H1 (cell line): ENCODE data around the gene TEAD1. TPM values are rescaled to one million over a fixed set of nuclear protein-coding genes. Genes with fewer than 3 reads are reported as not detected.
A peak's percentile ranks its signal among the peaks of the same experiment; 100 is the strongest.

ENCODE experiments used
- CTCF ChIA-PET: fragments of 300-600 bp; sonication (Branson Sonifier 250); formaldehyde crosslinking; loops from one replicate; lab custom pipeline; 2021; ENCODE audit not compliant: partially characterized antibody; lab: Charles Lee
- POLR2A ChIA-PET: fragments of 300-600 bp; sonication (Branson Sonifier 250); formaldehyde crosslinking; loops from one replicate; lab custom pipeline; 2021; ENCODE audit warnings: inconsistent platforms; ENCODE audit not compliant: partially characterized antibody; lab: Charles Lee
- DNase-seq, 2 experiments: peaks; one replicate each; pipeline versions ENCODE4 v3.0.0 to v3.0.0-alpha.2; 2010 to 2022; ENCODE audit warnings: low spot score in 2 of 2, low read depth in 1 of 2, mixed read lengths in 1 of 2
- FAIRE-seq: peaks from 2 replicates; lab custom pipeline; 2011; peaks lifted over from hg19 to GRCh38; lab: Jason Lieb, UNC
- H2AFZ ChIP-seq: 2 replicates; pipeline ENCODE4 v1.8.1; 2012; ENCODE audit warnings: low read length, inconsistent platforms
- H2AK5ac ChIP-seq: 2 replicates; pipeline ENCODE4 v1.6.1; 2013; ENCODE audit warnings: low read depth, low read length
- H2BK120ac ChIP-seq: replicated peaks from 2 replicates; pipeline ENCODE3; 2013; ENCODE audit warnings: low read depth, low read length, inconsistent platforms
- H2BK12ac ChIP-seq: 2 replicates; pipeline ENCODE4 v1.6.1; 2013; ENCODE audit warnings: low read depth, low read length
- H2BK15ac ChIP-seq: 2 replicates; pipeline ENCODE4 v1.6.1; 2013; ENCODE audit warnings: low read length
- H2BK20ac ChIP-seq: 2 replicates; pipeline ENCODE4 v1.6.1; 2013; ENCODE audit warnings: low read length
- H2BK5ac ChIP-seq: 2 replicates; pipeline ENCODE4 v1.6.1; 2013; ENCODE audit warnings: low read depth, low read length
- H3K14ac ChIP-seq: 2 replicates; pipeline ENCODE4 v1.6.1; 2013; ENCODE audit warnings: inconsistent platforms; ENCODE audit not compliant: insufficient read length
- H3K18ac ChIP-seq: 2 replicates; pipeline ENCODE4 v1.6.1; 2013; ENCODE audit warnings: low read length; ENCODE audit errors: extremely low read depth
- H3K23ac ChIP-seq: 2 replicates; pipeline ENCODE4 v1.6.1; 2013; ENCODE audit warnings: inconsistent platforms; ENCODE audit not compliant: insufficient read length
- H3K23me2 ChIP-seq: 2 replicates; pipeline ENCODE4 v1.6.1; 2013; ENCODE audit warnings: low read depth, low read length
- H3K27ac ChIP-seq: 2 replicates; pipeline ENCODE4 v1.6.1; 2011; ENCODE audit warnings: low read depth, low read length, inconsistent platforms
- H3K27me3 ChIP-seq, 4 experiments: replicated peaks in 1 of 4; 1 replicate in 1 of 4; 2 replicates in 3 of 4; pipeline versions ENCODE4 v1.6.1 to v1.8.1; 2011 to 2013; ENCODE audit warnings: low read length in 3 of 4, mild to moderate bottlenecking in 3 of 4, inconsistent platforms in 2 of 4, mixed read lengths in 2 of 4, moderate library complexity in 1 of 4; ENCODE audit not compliant: control insufficient read depth in 3 of 4, insufficient read depth in 3 of 4; ENCODE audit errors: extremely low read depth in 1 of 4
- H3K36me3 ChIP-seq, 4 experiments: 2 replicates each; pipeline versions ENCODE4 v1.6.1 to v1.8.1; 2011 to 2013; ENCODE audit warnings: mild to moderate bottlenecking in 4 of 4, low read length in 3 of 4, moderate library complexity in 2 of 4, control low read depth in 1 of 4, inconsistent platforms in 1 of 4; ENCODE audit not compliant: insufficient read depth in 4 of 4, control insufficient read depth in 2 of 4
- H3K4ac ChIP-seq: replicated peaks from 2 replicates; pipeline ENCODE3; 2013; ENCODE audit warnings: low read length, low read depth, mixed read lengths, inconsistent platforms; ENCODE audit not compliant: insufficient read length
- H3K4me1 ChIP-seq, 4 experiments: replicated peaks in 1 of 4; 1 replicate in 1 of 4; 2 replicates in 3 of 4; pipeline versions ENCODE4 v1.6.1 to v1.8.1; 2011 to 2013; ENCODE audit warnings: low read length in 3 of 4, inconsistent platforms in 2 of 4, mixed read lengths in 1 of 4; ENCODE audit not compliant: insufficient read depth in 4 of 4, control insufficient read depth in 3 of 4
- H3K4me2 ChIP-seq, 2 experiments: 2 replicates each; pipeline versions ENCODE4 v1.6.1 to v1.8.1; 2011 to 2013; ENCODE audit warnings: low read depth in 2 of 2, low read length in 2 of 2, control low read depth in 1 of 2, inconsistent platforms in 1 of 2, mild to moderate bottlenecking in 1 of 2; ENCODE audit not compliant: insufficient read depth in 1 of 2
- H3K4me3 ChIP-seq, 4 experiments: fragments of 200-600, 300-600 bp in 1 of 4; sonication (generic), shearing (Covaris generic), sonication (Bioruptor Twin) in 1 of 4; 2 replicates each; pipeline versions ENCODE4 v1.5.1 to v1.8.1; 2011 to 2016; ENCODE audit warnings: low read length in 4 of 4, low read depth in 3 of 4, control low read depth in 2 of 4, inconsistent platforms in 2 of 4, mild to moderate bottlenecking in 2 of 4, mixed read lengths in 1 of 4, moderate library complexity in 1 of 4; ENCODE audit not compliant: insufficient read depth in 2 of 4; ENCODE audit errors: extremely low read depth in 1 of 4
- H3K56ac ChIP-seq: replicated peaks from 2 replicates; pipeline ENCODE3; 2013; ENCODE audit warnings: low read depth, mild to moderate bottlenecking, mixed read lengths, low read length, inconsistent platforms; ENCODE audit not compliant: insufficient read length
- H3K79me1 ChIP-seq: 2 replicates; pipeline ENCODE4 v1.6.1; 2013; ENCODE audit warnings: low read depth, low read length, control low read depth
- H3K79me2 ChIP-seq, 2 experiments: 2 replicates each; pipeline versions ENCODE4 v1.6.1 to v1.8.1; 2012 to 2013; ENCODE audit warnings: low read length in 2 of 2, mild to moderate bottlenecking in 2 of 2, inconsistent platforms in 1 of 2; ENCODE audit not compliant: insufficient read depth in 2 of 2, control insufficient read depth in 1 of 2
- H3K9ac ChIP-seq, 4 experiments: replicated peaks in 1 of 4; 1 replicate in 1 of 4; 2 replicates in 3 of 4; pipeline versions ENCODE4 v1.6.1 to v1.8.1; 2011 to 2013; ENCODE audit warnings: low read depth in 3 of 4, low read length in 3 of 4, control low read depth in 2 of 4, mild to moderate bottlenecking in 2 of 4, moderate library complexity in 2 of 4, inconsistent platforms in 1 of 4; ENCODE audit errors: extremely low read depth in 1 of 4
- H3K9me3 ChIP-seq, 2 experiments: 2 replicates each; pipeline versions ENCODE4 v1.6.1 to v1.8.1; 2012 to 2013; ENCODE audit warnings: mild to moderate bottlenecking in 2 of 2, moderate library complexity in 2 of 2, control low read depth in 1 of 2, inconsistent platforms in 1 of 2, low read depth in 1 of 2, low read length in 1 of 2, mixed read lengths in 1 of 2; ENCODE audit not compliant: insufficient read depth in 2 of 2
- H4K20me1 ChIP-seq, 2 experiments: replicated peaks in 1 of 2; 2 replicates each; pipeline versions ENCODE3 to v1.8.1; 2011 to 2013; ENCODE audit warnings: inconsistent platforms in 2 of 2, low read length in 2 of 2, mild to moderate bottlenecking in 1 of 2; ENCODE audit not compliant: insufficient read depth in 2 of 2, control insufficient read depth in 1 of 2
- H4K5ac ChIP-seq: 2 replicates; pipeline ENCODE4 v1.6.1; 2013; ENCODE audit warnings: low read length, low read depth, mixed read lengths, inconsistent platforms; ENCODE audit not compliant: insufficient read length
- H4K8ac ChIP-seq: 2 replicates; pipeline ENCODE4 v1.8.0; 2013; ENCODE audit warnings: mild to moderate bottlenecking, moderate library complexity, low read length, inconsistent platforms; ENCODE audit not compliant: insufficient read depth; ENCODE audit errors: extremely low read depth
- H4K91ac ChIP-seq: replicated peaks from 2 replicates; pipeline ENCODE3; 2013; ENCODE audit warnings: low read length, mixed read lengths, inconsistent platforms; ENCODE audit not compliant: insufficient read length
- ASH2L ChIP-seq: fragments of 200-600, 300-600 bp; sonication (generic); IDR thresholded peaks from one replicate; pipeline ENCODE4 v1.7.1; 2017; ENCODE audit warnings: low read length
- BACH1 ChIP-seq: IDR thresholded peaks from 2 replicates; pipeline ENCODE4 v1.6.1; 2012; ENCODE audit warnings: low read length, improper control_type of control experiment
- E2F6 ChIP-seq: IDR thresholded peaks from 2 replicates; pipeline ENCODE4 v1.6.1; 2012; ENCODE audit warnings: inconsistent platforms
- HDAC2 ChIP-seq, 2 experiments: fragments of 300-600 bp in 1 of 2; sonication (generic) in 1 of 2; IDR thresholded peaks; 2 replicates each; pipeline ENCODE4 v1.6.1; 2011 to 2012; ENCODE audit warnings: low read depth in 2 of 2, low read length in 2 of 2, mild to moderate bottlenecking in 2 of 2, moderate library complexity in 2 of 2, borderline replicate concordance in 1 of 2, inconsistent platforms in 1 of 2
- KDM5A ChIP-seq: fragments of 200-600 bp; IDR thresholded peaks from 2 replicates; pipeline ENCODE4 v1.7.1; 2012; ENCODE audit warnings: mild to moderate bottlenecking, low read length, inconsistent platforms, mixed read lengths
- PHF8 ChIP-seq: fragments of 200-600 bp; sonication (generic); conservative IDR thresholded peaks from 2 replicates; pipeline ENCODE4 v1.7.1; 2012; ENCODE audit warnings: low read depth, mild to moderate bottlenecking, inconsistent platforms, low read length, moderate library complexity
- SIRT6 ChIP-seq: IDR thresholded peaks from one replicate; pipeline ENCODE4 v1.7.1; 2012; ENCODE audit warnings: low read length, inconsistent platforms
- SIX5 ChIP-seq: IDR thresholded peaks from 2 replicates; pipeline ENCODE4 v1.6.1; 2011; ENCODE audit warnings: mild to moderate bottlenecking, low read depth, low read length
- TBP ChIP-seq: IDR thresholded peaks from 2 replicates; pipeline ENCODE4 v1.6.1; 2011; ENCODE audit warnings: low read depth, low read length, improper control_type of control experiment
- WGBS, 2 experiments: shearing (Covaris generic) in 1 of 2; methylation state at CpG; one replicate each; pipeline versions ENCODE4 v1.1.6 to v1.1.7; 2013 to 2015; ENCODE audit warnings: low lambda C conversion rate in 2 of 2, mixed read lengths in 2 of 2, inconsistent platforms in 1 of 2, low coverage in 1 of 2, missing lambda C conversion rate in 1 of 2; ENCODE audit not compliant: insufficient replicate concordance in 2 of 2, insufficient coverage in 1 of 2, insufficient read length in 1 of 2; ENCODE audit errors: extremely low coverage in 1 of 2, missing lambda C conversion rate in 1 of 2; 5-methylcytosine and 5-hydroxymethylcytosine counted together
- polyA plus RNA-seq, 7 experiments: library from polyadenylated mRNA; depleted of rRNA in 3 of 7; stranded (reverse) in 5 of 7; unstranded in 2 of 7; fragments of >200 nt in 5 of 7; fragments of 200-250 nt in 2 of 7; gene quantifications; 1 replicate in 5 of 7; 2 replicates in 1 of 7; 4 replicates in 1 of 7; pipeline versions ENCODE4 v1.2.1 to v1.2.3, GENCODE V29; 2011 to 2013; ENCODE audit warnings: missing spikeins in 2 of 7, mixed read lengths in 2 of 7
- total RNA-seq: library from RNA; stranded (reverse); fragmentation: NEBNext Ultra II Directional; extraction: Animal tissue kit (Norgen Biotek cat#: 25700); gene quantifications from 2 replicates; pipeline ENCODE4 v1.2.1, GENCODE V29; 2021

The TEAD1 gene
- total and polyA plus RNA-seq, 2 of the 8 experiments (the other 6 are each of a cell fraction or from before 2014, with no cell fraction given): 15.6 to 67.4 TPM

GRCh38 chr11:12893787-12894672, 219.8 kb downstream of the TEAD1 start:
- Histone ChIP-seq H3K9me3 (no peaks in the 10 kb centered on the region), H2BK15ac (0 out of 2 replicates have a peak overlapping the region, but pooled peaks have one; percentile 18), H4K8ac (no peak overlapping the region), H3K4ac (no peak overlapping the region), H3K27ac (no peak overlapping the region), H2BK5ac (peak overlapping the region; percentile 40; the same call in 1 of the 2 replicates), H4K20me1 (peaks cover 0 to 2% of the 10 kb centered on the region in 2 experiments), H2BK12ac (peak overlapping the region; percentile 83; the same call in 1 of the 2 replicates), H3K56ac (no peak overlapping the region), H3K27me3 (no peaks in the 10 kb centered on the region), H3K4me1 (peaks cover 3 to 12% (median 5%) of the 10 kb centered on the region in 4 experiments; a peak in 5 of 7 replicates), H3K14ac (no peak overlapping the region), H2BK120ac (no peak overlapping the region), H3K23me2 (no peaks in the 10 kb centered on the region), H3K79me1 (no peaks in the 10 kb centered on the region), H3K36me3 (peaks cover 0 to 8% (median 3%) of the 10 kb centered on the region in 4 experiments; a peak in 2 of 8 replicates), H4K5ac (no peak overlapping the region), H3K9ac (no peak overlapping the region), H2AFZ (no peak overlapping the region), H3K4me2 (no peak overlapping the region), H3K18ac (no peak overlapping the region), H4K91ac (no peak overlapping the region), H3K79me2 (no peaks in the 10 kb centered on the region), H3K4me3 (no peak overlapping the region), H2AK5ac (no peak overlapping the region), H3K23ac (no peak overlapping the region), H2BK20ac (no peak overlapping the region)
- ChIA-PET POLR2A (no interaction called here), CTCF (interaction anchor here (0.5 to 8.3 kb wide), 23 partner anchors 9 to 645 kb away, joined by 3 to 88 read pairs (median 3); no protein-coding TSS in a partner anchor)
- 54% methylated on average over 12 of the region's 12 CpGs; no CpG with 5 or more reads in 1 of the 2 experiments for WGBS, 2 experiments
- peak in 1 of 2 experiments; percentile 89 for DNase-seq
- peak; percentile 80 for FAIRE-seq
- TF ChIP-seq HDAC2 (IDR thresholded peaks at IDR 0.05; ENCODE audit: borderline replicate concordance in 1 of 2, low read depth in 2 of 2, low read length in 2 of 2): peak; percentile 58 to 88; a peak in 2 of 4 replicates
- TF ChIP-seq BACH1: no peak
- no peak for TF ChIP-seq TBP
- peak; percentile 46; the same call in 1 of the 2 replicates for TF ChIP-seq KDM5A
- TF ChIP-seq SIRT6: no peak
- no peak for TF ChIP-seq SIX5
- TF ChIP-seq PHF8: no peak
- no peak for TF ChIP-seq E2F6
- TF ChIP-seq ASH2L: peak; percentile 31
